Spleen (tissue), 7 donors: ENCODE data around the gene TRNP1.

Source experiments
- CTCF ChIP-seq, 11 experiments: fragments of 200-600 bp in 7 of 11; fragments of 450-650 bp in 4 of 11; sonication (generic) in 4 of 11; IDR thresholded peaks in 8 of 11; conservative IDR thresholded peaks in 3 of 11; 1 replicate in 7 of 11; 2 replicates in 4 of 11; pipeline versions ENCODE4 v1.4.0 to v1.8.0; 2016 to 2021; ENCODE audit warnings: antibody characterized with exemption in 11 of 11, inconsistent platforms in 4 of 11, mild to moderate bottlenecking in 1 of 11
- POLR2A ChIP-seq, 3 donors: fragments of 450-650 bp; IDR thresholded peaks; one replicate each; pipeline ENCODE4 v1.5.1; 2017; ENCODE audit warnings: antibody characterized with exemption in 3 of 3, mild to moderate bottlenecking in 1 of 3
- donor health status: DM: no; HTN: no; CAD: no; lungs with moderate emphysema.
- donor health status: DM: no; HTN: no; CAD: no.
- donor health status: DM: no; HTN: no; CAD: no.

- TF ChIP-seq CTCF (IDR thresholded peaks at IDR 0.05 in 8 of 11, conservative IDR thresholded peaks at IDR 0.05 in 3 of 11) (no peak), POLR2A (IDR thresholded peaks at IDR 0.05) (no peak)
These were observed 8.3 kb downstream of the TRNP1 start for GRCh38 chr1:27001570-27002360.
